H9 (cell line): Measurements from ENCODE around the gene MAGEB17. TPM values are rescaled to one million over a fixed set of nuclear protein-coding genes. Genes with fewer than 3 reads are reported as not detected.

Experiments
- DNase-seq: peaks from one replicate; pipeline ENCODE4 v3.0.0-alpha.2; 2017
- H2AFZ ChIP-seq: one replicate; pipeline ENCODE4 v1.6.1; 2013; ENCODE audit warnings: mild to moderate bottlenecking, low read length, control low read depth, moderate library complexity
- H2AK5ac ChIP-seq: 2 replicates; pipeline ENCODE4 v1.6.1; 2013; ENCODE audit warnings: low read length, control low read depth, mixed read lengths; ENCODE audit not compliant: insufficient read length
- H2BK120ac ChIP-seq: one replicate; pipeline ENCODE4 v1.6.1; 2013; ENCODE audit warnings: low read depth, mild to moderate bottlenecking, low read length, control low read depth, inconsistent platforms; ENCODE audit not compliant: poor library complexity, severe bottlenecking
- H2BK12ac ChIP-seq: 2 replicates; pipeline ENCODE4 v1.6.1; 2013; ENCODE audit warnings: low read length, control low read depth, mixed read lengths, low read depth; ENCODE audit not compliant: insufficient read length
- H2BK15ac ChIP-seq: 2 replicates; pipeline ENCODE4 v1.6.1; 2013; ENCODE audit warnings: low read depth, low read length, control low read depth
- H2BK20ac ChIP-seq: one replicate; pipeline ENCODE4 v1.6.1; 2013; ENCODE audit warnings: low read depth, mild to moderate bottlenecking, low read length, control low read depth, inconsistent platforms; ENCODE audit not compliant: poor library complexity, severe bottlenecking
- H2BK5ac ChIP-seq: 2 replicates; pipeline ENCODE4 v1.6.1; 2013; ENCODE audit warnings: low read length, control low read depth, mixed read lengths; ENCODE audit not compliant: insufficient read length
- H3K14ac ChIP-seq: 2 replicates; pipeline ENCODE4 v1.6.1; 2013; ENCODE audit warnings: low read length, control low read depth; ENCODE audit not compliant: insufficient read depth
- H3K18ac ChIP-seq: 2 replicates; pipeline ENCODE4 v1.6.1; 2013; ENCODE audit warnings: low read depth, mild to moderate bottlenecking, mixed read lengths, low read length, control low read depth; ENCODE audit not compliant: insufficient read length
- H3K23ac ChIP-seq: 2 replicates; pipeline ENCODE4 v1.6.1; 2013; ENCODE audit warnings: low read length, control low read depth, mixed read lengths, low read depth; ENCODE audit not compliant: insufficient read length
- H3K23me2 ChIP-seq: 2 replicates; pipeline ENCODE4 v1.6.1; 2013; ENCODE audit warnings: low read depth, mild to moderate bottlenecking, mixed read lengths, low read length, control low read depth; ENCODE audit not compliant: insufficient read length, poor library complexity, severe bottlenecking
- H3K27ac ChIP-seq: 2 replicates; pipeline ENCODE4 v1.5.1; 2013; ENCODE audit warnings: low read length, control low read depth, mixed read lengths, low read depth; ENCODE audit not compliant: insufficient read length
- H3K27me3 ChIP-seq: 2 replicates; pipeline ENCODE4 v1.6.1; 2013; ENCODE audit warnings: low read length, control low read depth, inconsistent platforms; ENCODE audit not compliant: insufficient read depth
- H3K4ac ChIP-seq: 2 replicates; pipeline ENCODE4 v1.6.1; 2013; ENCODE audit warnings: low read depth, mild to moderate bottlenecking, control low read depth, inconsistent platforms, low read length, moderate library complexity
- H3K4me1 ChIP-seq: 2 replicates; pipeline ENCODE4 v1.6.1; 2013; ENCODE audit warnings: low read length, control low read depth, inconsistent platforms; ENCODE audit not compliant: insufficient read depth
- H3K4me2 ChIP-seq: 2 replicates; pipeline ENCODE4 v1.6.1; 2013; ENCODE audit warnings: low read length, control low read depth, mixed read lengths; ENCODE audit not compliant: insufficient read length, insufficient read depth
- H3K56ac ChIP-seq: 2 replicates; pipeline ENCODE4 v1.6.1; 2013; ENCODE audit warnings: low read depth, mild to moderate bottlenecking, mixed read lengths, low read length, control low read depth; ENCODE audit not compliant: insufficient read length
- H3K79me1 ChIP-seq: 2 replicates; pipeline ENCODE4 v1.6.1; 2013; ENCODE audit warnings: low read depth, mild to moderate bottlenecking, moderate library complexity, low read length, control low read depth, inconsistent platforms; ENCODE audit not compliant: insufficient read depth, poor library complexity, severe bottlenecking
- H3K79me2 ChIP-seq: 2 replicates; pipeline ENCODE4 v1.6.1; 2013; ENCODE audit warnings: low read length, control low read depth, inconsistent platforms; ENCODE audit not compliant: insufficient read depth
- H3K9ac ChIP-seq: 2 replicates; pipeline ENCODE4 v1.6.1; 2013; ENCODE audit warnings: low read length, control low read depth, mixed read lengths; ENCODE audit not compliant: insufficient read length; ENCODE audit errors: extremely low read depth
- H3K9me3 ChIP-seq: one replicate; pipeline ENCODE4 v1.6.1; 2013; ENCODE audit warnings: low read depth, low read length, inconsistent platforms; ENCODE audit not compliant: control insufficient read depth
- H3T11ph ChIP-seq: one replicate; pipeline ENCODE4 v1.6.1; 2013; ENCODE audit warnings: mild to moderate bottlenecking, low read length, control low read depth, inconsistent platforms
- H4K20me1 ChIP-seq: one replicate; pipeline ENCODE4 v1.6.1; 2013; ENCODE audit not compliant: control insufficient read depth, insufficient read length, insufficient read depth
- H4K5ac ChIP-seq: 2 replicates; pipeline ENCODE4 v1.6.1; 2013; ENCODE audit warnings: low read depth, mild to moderate bottlenecking, mixed read lengths, low read length, control low read depth; ENCODE audit not compliant: insufficient read length
- H4K8ac ChIP-seq: replicated peaks from 2 replicates; pipeline ENCODE4 v1.6.1; 2013; ENCODE audit warnings: low read length, control low read depth, mixed read lengths, low read depth; ENCODE audit not compliant: insufficient read length
- H4K91ac ChIP-seq: 2 replicates; pipeline ENCODE4 v1.6.1; 2013; ENCODE audit warnings: low read depth, mild to moderate bottlenecking, moderate library complexity, mixed read lengths, low read length, control low read depth; ENCODE audit not compliant: insufficient read length
- H3K27ac Mint-ChIP-seq, 3 experiments: 2 replicates in 2 of 3; 3 replicates in 1 of 3; pipeline ENCODE4 v1.8.0; 2020 to 2021; ENCODE audit warnings: mixed read lengths in 3 of 3, mild to moderate bottlenecking in 1 of 3, moderate library complexity in 1 of 3
- H3K27me3 Mint-ChIP-seq: 2 replicates; pipeline ENCODE4 v1.8.0; 2021; ENCODE audit warnings: low read depth, mild to moderate bottlenecking, moderate library complexity, mixed read lengths
- H3K36me3 Mint-ChIP-seq, 3 experiments: 2 replicates in 2 of 3; 3 replicates in 1 of 3; pipeline ENCODE4 v1.8.0; 2020 to 2021; ENCODE audit warnings: low read depth in 3 of 3, mixed read lengths in 3 of 3; ENCODE audit not compliant: insufficient read depth in 1 of 3
- H3K4me1 Mint-ChIP-seq, 2 experiments: 2 replicates each; pipeline ENCODE4 v1.8.0; 2020; ENCODE audit warnings: mixed read lengths in 2 of 2
- H3K4me3 Mint-ChIP-seq, 2 experiments: 2 replicates in 1 of 2; 3 replicates in 1 of 2; pipeline ENCODE4 v1.8.0; 2020 to 2021; ENCODE audit warnings: mild to moderate bottlenecking in 2 of 2, mixed read lengths in 2 of 2, moderate library complexity in 1 of 2
- H3K9me3 Mint-ChIP-seq, 2 experiments: 2 replicates in 1 of 2; 3 replicates in 1 of 2; pipeline ENCODE4 v1.8.0; 2020; ENCODE audit warnings: mild to moderate bottlenecking in 2 of 2, mixed read lengths in 2 of 2, moderate library complexity in 1 of 2
- CTCF ChIP-seq: fragments of 200-600 bp; sonication (generic); conservative IDR thresholded peaks from 3 replicates; pipeline ENCODE4 v1.8.0; 2021; ENCODE audit warnings: antibody characterized with exemption, mild to moderate bottlenecking
- WGBS: extraction: QIAGEN DNeasy Blood & Tissue Kit; methylation state at CpG from one replicate; pipeline ENCODE4 v1.1.7; 2013; ENCODE audit warnings: missing lambda C conversion rate, low lambda C conversion rate, mixed read lengths; ENCODE audit not compliant: insufficient read length; ENCODE audit errors: extremely low coverage; 5-methylcytosine and 5-hydroxymethylcytosine counted together
- total RNA-seq: library from RNA; stranded (reverse); gene quantifications from 2 replicates; pipeline ENCODE4 v1.2.1, GENCODE V29; 2021

MAGEB17 gene
- total RNA-seq, 1 experiment from 2014 or later = 0.74 TPM

DNA sequence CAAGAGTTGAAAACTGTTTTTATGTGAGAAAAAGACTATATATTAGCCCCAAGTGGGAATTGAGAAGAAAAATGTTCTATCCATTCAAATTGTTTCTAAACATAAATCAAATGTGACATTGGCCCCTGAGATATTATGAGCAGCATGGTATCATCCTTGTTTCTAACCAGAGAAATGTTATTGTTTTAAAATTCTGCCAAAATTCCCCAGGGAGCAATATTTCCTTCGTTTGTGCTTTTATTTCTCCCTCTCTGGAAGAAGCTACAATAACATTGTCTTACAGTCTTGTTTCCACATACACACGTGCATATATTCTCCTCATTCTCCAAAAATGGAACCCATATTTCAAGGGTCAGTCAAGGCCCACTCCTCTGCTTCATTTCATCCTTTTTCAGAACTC is 46.7 kb downstream of the MAGEB17 start:
- Histone ChIP-seq H3K4me1 (peaks cover 9% of the 10 kb centered on the region), H3K23me2 (no peaks in the 10 kb centered on the region), H4K5ac (no peak overlapping the region), H4K20me1 (no peaks in the 10 kb centered on the region), H2BK5ac (no peak overlapping the region), H3K23ac (no peak overlapping the region), H3K9me3 (no peaks in the 10 kb centered on the region), H3K4me2 (no peak overlapping the region), H3K18ac (no peak overlapping the region), H3T11ph (no peak overlapping the region), H3K56ac (no peak overlapping the region), H3K79me1 (no peaks in the 10 kb centered on the region), H3K9ac (no peak overlapping the region), H2AFZ (no peak overlapping the region), H3K27ac (no peak overlapping the region), H2AK5ac (no peak overlapping the region), H3K4ac (no peak overlapping the region), H4K91ac (no peak overlapping the region), H4K8ac (no peak overlapping the region), H2BK15ac (no peak overlapping the region), H3K79me2 (0 out of 2 replicates have a peak, but pooled peaks cover 2% of the 10 kb centered on the region), H3K14ac (no peak overlapping the region), H2BK120ac (no peak overlapping the region), H2BK20ac (no peak overlapping the region), H3K27me3 (no peaks in the 10 kb centered on the region), H2BK12ac (no peak overlapping the region)
- no peaks in the 10 kb centered on the region; a peak in 1 of 5 replicates for H3K9me3 Mint-ChIP-seq
- TF ChIP-seq CTCF = no peak
- no CpG with 5 or more reads among the region's 2 CpGs for WGBS
- peaks cover 39 to 51% of the 10 kb centered on the region in 2 experiments for H3K4me1 Mint-ChIP-seq
- no peak overlapping the region for H3K4me3 Mint-ChIP-seq
- no peaks in the 10 kb centered on the region for H3K27me3 Mint-ChIP-seq
- no peak for DNase-seq
- H3K27ac Mint-ChIP-seq = peak overlapping the region in 2 of 3 experiments; percentile 13 to 59; a peak in 2 of 7 replicates
- no peaks in the 10 kb centered on the region; a peak in 3 of 7 replicates for H3K36me3 Mint-ChIP-seq
